IPS DF 4.7 (cell line): ENCODE measurements around the gene KRTAP10-5.
"Not testable (repeated sequence)": the region's sequence is repeated elsewhere in the genome, so short reads cannot be mapped to it uniquely, and the experiment has no call there.

Experiments used
- DNase-seq: peaks from one replicate; pipeline ENCODE4 v3.0.0-alpha.2; 2013; ENCODE audit warnings: low spot score; ENCODE audit errors: extremely low read depth

The KRTAP10-5 gene

DNA sequence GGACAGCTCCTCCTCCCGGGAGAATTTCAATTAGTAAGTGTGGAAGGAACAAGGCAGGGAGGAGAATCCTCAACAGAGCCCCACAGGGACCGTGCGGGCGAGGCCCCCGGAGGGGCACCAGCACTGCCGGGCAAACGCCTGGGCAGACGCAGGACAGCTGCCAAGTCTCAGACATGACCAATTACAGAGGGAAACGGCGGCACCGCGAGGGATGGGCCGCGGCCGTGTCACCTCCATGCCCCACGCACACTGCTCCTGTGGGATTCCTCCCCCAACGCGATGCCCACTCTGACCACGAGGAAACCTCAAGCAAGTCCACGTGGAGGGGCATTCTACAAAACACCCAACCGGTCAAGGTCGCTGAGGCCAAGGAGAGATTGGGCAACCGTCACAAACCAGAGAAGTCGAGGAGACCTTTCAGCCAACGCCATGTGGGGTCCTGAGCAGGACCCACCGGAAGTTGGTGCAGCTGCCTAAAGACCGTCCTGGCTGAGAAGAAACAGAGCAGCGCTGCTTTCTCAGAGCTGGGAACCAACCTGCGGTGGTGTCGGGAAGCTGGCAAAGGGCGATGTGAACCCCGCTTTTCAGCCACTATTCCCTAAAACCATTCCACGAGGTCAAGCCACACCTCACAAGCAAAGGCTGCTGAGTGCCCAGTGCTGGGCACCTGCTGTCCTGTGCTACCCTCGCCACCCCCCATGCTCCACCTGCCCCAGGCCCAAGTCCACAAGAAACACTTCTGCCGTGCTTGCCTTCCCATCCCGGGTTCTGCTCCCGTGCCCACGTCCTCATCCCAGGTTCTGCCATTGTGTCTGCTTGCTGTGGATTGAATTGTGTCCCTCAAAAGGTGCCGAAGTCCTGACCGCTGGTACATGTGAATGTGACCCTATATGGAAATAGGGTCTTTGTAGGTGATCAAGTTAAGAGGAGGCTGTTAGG, 8.3 kb downstream of the KRTAP10-5 start:
- no peak for DNase-seq

DNA sequence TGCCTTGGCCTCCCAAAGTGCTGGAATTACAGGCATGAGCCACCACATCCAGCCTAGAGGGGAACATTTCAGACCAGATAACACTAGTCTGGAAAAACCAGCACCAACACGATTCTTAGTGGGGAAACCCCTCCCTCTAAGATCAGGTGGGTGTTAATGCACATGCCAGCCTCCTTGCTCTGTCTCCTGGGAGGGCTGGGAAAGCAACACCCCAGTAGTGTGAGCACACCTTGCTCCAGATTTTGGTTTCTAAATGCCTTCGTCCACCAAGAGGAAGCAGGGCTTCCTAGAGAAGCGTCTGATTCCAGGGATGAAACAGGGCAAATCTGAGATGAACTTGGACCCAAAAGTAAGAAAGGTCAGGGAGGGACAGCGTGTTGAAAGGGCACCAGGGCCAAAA, 9.1 kb downstream of the KRTAP10-5 start:
- DNase-seq: no peak

GRCh38 chr21:44569861-44570517, 10.4 kb downstream of the KRTAP10-5 start:
- no peak for DNase-seq

GRCh38 chr21:44568667-44569556, 11.5 kb downstream of the KRTAP10-5 start:
- no peak for DNase-seq

GRCh38 chr21:44568261-44568660, 12.1 kb downstream of the KRTAP10-5 start:
- no peak for DNase-seq

GRCh38 chr21:44567481-44568171, 12.8 kb downstream of the KRTAP10-5 start:
- no peak for DNase-seq

- DNase-seq: no peak
Measured at GRCh38 chr21:44566403-44566802, 14.0 kb downstream of the KRTAP10-5 start.

- no peak for DNase-seq
Measured at GRCh38 chr21:44564886-44565598, 15.4 kb downstream of the KRTAP10-5 start.

DNA sequence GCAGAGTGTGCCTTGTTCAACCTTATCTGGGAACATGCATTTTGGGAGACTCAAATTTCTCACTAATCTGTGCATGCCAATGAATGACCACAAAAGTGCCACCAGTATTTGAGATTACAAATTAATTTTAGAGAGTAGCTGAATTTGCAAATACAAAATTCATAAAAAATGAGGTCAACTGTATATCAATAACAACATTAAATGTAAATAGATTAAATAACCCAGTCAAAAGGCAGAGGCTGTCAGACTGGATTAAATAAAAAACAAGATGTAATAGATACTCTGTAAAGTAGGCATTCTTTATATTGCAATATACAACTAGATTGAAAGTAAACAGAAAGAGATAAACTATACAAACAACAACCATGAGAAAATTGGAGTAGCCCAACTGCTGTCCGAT, 16.3 kb downstream of the KRTAP10-5 start:
- no peak for DNase-seq

- DNase-seq: no peak
Measured at GRCh38 chr21:44558695-44559094, 21.7 kb downstream of the KRTAP10-5 start, which contains the start of gene KRTAP10-3. Gene KRTAP10-3 (minus strand): TSS chr21:44558795. CDS start chr21:44558715, 80 bp downstream.

DNA sequence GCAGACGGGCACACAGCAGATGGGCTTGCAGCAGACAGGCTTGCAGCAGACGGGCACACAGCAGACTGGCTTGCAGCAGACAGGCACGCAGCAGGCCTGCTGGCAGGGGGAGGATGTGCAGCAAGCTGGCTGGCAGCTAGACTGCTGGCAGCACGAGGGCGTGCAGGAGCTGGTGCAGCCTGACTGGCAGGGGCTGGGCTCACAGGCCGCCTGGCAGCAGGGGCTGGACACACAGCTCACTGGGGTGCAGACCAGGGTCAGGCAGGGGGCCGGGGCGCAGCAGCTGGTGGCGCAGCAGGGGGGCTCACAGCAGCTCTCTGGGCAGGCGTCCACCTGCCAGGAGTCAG, 22.1 kb downstream of the KRTAP10-5 start:
- DNase-seq: not testable (repeated sequence)

DNA sequence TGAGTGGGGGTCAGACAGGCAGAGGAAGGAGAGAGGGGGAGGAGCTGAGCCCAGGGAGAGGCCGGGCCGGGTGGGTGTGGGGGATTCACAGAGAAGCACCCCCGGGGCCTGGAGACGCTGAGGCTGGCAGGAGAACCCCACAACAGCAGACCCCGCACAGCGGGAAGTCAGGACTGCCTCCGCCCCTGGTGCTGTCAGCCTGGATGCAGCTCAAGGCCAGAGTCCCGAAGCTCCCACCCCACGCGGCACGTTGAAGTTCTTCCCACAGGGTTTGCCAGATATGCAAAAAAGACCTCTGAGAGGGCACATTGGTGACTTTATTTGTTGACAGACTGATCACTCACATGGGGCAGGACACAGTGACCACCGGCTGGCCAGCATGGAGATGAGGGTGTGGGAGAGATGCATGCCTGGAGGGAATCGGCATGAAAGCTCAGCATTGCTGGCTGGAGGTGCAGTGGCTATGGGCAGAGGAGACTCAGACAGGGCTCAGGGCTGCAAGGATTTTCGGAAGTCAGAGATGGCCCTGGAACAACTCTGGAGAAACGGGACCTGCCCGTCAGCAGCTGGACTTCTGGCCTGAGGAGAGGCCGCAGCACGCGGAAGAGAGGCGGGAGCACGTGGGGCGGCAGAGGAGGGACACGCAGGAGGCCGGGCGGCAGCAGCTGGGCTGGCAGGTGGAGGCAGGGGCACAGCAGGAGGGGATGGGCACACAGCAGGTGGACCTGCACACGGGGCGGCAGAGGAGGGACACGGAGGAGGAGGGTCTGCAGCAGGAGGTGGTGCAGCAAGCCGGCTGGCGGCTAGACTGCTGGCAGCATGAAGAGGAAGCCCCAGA, 22.7 kb downstream of the KRTAP10-5 start:
- DNase-seq: no peak

- DNase-seq: no peak
Measured at GRCh38 chr21:44556879-44557278, 23.5 kb downstream of the KRTAP10-5 start.

DNA sequence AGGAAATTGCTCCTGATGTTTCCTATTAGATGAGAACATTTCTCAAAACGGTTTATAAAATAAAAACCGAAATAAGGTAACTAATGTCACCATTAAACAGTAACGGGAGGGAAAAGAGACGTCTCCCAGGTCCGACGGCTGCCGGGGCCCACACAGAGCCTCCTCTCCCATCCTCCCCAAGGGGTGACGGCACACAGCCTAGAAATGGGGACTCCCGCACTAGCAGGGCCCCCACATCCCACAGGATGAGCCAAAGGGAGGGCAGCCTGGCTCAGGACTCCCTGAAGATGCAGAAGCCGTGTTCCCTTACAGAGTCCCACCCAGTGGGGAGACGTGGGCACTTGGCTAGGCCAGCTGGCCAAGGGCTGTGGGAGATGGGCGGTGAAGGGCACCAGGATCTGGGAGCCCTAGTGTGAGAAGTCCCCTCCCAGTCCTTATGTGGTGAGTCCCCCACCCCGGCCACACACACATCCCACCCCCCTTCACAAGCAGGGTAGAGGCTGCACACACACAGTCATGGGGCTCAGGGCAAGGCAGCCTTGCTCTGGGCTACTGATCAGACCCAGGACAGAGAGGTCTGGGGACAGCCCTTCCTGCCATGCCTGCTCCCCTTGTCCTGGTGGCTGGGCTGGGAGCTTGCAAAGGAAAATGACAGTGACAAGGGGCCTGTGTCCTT, 25.1 kb downstream of the KRTAP10-5 start:
- DNase-seq: no peak

- DNase-seq: no peak
Measured at GRCh38 chr21:44552681-44553080, 27.7 kb downstream of the KRTAP10-5 start.

DNA sequence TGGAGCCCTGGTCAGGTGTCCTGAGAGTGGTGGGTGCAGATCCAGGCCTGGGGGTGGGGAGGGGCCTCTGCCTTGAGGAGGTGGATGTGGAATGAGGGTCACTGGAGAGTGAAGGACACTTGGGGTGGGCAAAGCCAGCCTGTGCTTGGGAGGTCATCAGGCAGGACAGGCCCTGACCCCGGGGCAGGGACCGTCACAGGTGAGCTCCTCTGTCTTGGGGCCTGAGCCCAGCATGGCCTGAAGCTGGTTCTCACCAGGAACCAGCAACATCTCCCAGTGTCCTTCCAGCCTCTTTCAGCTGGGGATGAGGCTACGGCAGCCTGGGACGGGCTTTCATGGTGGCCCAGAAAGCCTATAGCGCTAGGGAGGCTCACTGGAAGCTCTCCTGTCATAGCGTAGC, 28.3 kb downstream of the KRTAP10-5 start:
- no peak for DNase-seq

GRCh38 chr21:44551340-44551961, 29.0 kb downstream of the KRTAP10-5 start, which contains the start of gene KRTAP10-2:
Gene KRTAP10-2 (minus strand): TSS chr21:44551505. CDS start chr21:44551458, 47 bp downstream.
- no peak for DNase-seq

DNA sequence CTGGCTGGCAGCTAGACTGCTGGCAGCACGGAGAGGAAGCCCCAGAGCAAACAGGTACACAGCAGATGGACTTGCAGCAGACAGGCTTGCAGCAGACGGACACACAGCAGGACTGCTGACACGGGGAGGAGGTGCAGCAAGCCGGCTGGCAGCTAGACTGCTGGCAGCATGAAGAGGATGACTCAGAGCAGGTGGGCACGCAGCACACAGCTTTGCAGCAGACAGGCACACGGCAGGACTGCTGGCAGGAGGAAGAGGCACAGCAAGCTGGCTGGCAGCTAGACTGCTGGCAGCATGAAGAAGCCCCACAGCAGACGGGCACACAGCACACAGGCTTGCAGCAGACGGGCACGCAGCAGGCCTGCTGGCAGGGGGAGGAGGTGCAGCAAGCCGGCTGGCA, 29.6 kb downstream of the KRTAP10-5 start:
- DNase-seq: no peak
